Measurements from ENCODE around the gene NDE1. TPM values are rescaled to one million over a fixed set of nuclear protein-coding genes. Genes with fewer than 3 reads are reported as not detected.

NDE1 gene
- total and polyA plus RNA-seq, 2 of the 4 experiments (the other 2 are of a cell fraction) = 22.7 to 29.2 TPM

DNA sequence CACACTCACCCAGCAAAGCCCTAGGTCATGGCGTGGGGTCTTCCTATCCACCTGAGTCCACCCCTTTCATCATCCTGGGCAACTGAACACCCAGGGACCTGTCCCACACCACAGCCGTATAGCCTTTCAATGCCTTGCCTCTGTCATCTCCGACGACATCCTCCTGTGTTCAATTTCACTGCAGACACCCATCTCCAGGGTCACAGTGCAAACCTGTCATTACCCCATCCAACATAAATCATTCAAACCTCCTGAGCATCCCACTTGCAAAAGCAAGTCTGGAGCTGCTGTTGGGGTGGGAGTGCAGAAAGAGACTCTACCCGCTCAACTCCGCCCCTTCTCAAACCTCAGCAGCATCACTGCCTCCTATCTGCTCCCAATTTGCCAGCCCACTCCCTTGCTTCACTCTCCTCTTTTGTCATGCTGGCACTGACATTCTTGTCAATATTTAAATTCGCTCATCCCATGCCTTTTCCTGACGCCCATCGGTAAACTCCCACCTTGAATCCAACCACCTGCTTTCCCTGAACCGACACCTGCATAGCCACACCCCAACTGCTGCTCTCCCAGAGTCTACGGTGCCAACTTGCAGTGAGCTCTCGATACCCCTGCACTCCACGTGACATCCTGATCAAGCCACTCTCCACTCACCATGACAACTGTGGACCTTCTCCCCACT, 44.1 kb upstream of the NDE1 start:
- ATAC-seq (ENCODE audit: low read depth) = no peak

More for the DNA sequence above, 44.1 kb upstream of the NDE1 start:
- H3K9me3 ChIP-seq (ENCODE audit: control insufficient read depth, insufficient read depth, low read length) = no peaks in the 10 kb centered on the region
- in situ Hi-C loops (cut with MboI; ENCODE audit: low sequenced_read_pairs) (no loop called here), dilution Hi-C loops (cut with HindIII; ENCODE audit: low sequenced_read_pairs, unreplicated experiment) (no loop called here), intact Hi-C loops (cut with micrococcal nuclease) (no loop called here)
- no peak overlapping the region for H3K4me3 ChIP-seq (ENCODE audit: insufficient read depth, low read depth, low read length)
- no peak overlapping the region for H2BK5ac ChIP-seq (ENCODE audit: low read depth, low read length, poor library complexity, severe bottlenecking)
- no peak overlapping the region for H3K4me2 ChIP-seq (ENCODE audit: low read depth, low read length)
- H3K23ac ChIP-seq (ENCODE audit: low read depth, low read length) = no peak overlapping the region
- H3K4ac ChIP-seq (ENCODE audit: low read depth, low read length) = no peak overlapping the region
- H3K27ac ChIP-seq (ENCODE audit: insufficient read depth, low read length) = no peak overlapping the region
- H2BK20ac ChIP-seq (ENCODE audit: low read depth, low read length) = no peak overlapping the region
- H2AFZ ChIP-seq (replicated peaks; ENCODE audit: low read length, poor library complexity) = no peak overlapping the region
- no peak overlapping the region for H4K5ac ChIP-seq (ENCODE audit: low read depth, low read length)
- DNase-seq = no peak
- H3K27me3 ChIP-seq (ENCODE audit: control insufficient read depth, insufficient read depth, low read length) = no peaks in the 10 kb centered on the region
- H2AK9ac ChIP-seq (replicated peaks; ENCODE audit: low read depth, low read length, poor library complexity) = no peak overlapping the region
- no peak overlapping the region for H2AK5ac ChIP-seq (ENCODE audit: low read depth, low read length)
- H3K9ac ChIP-seq (ENCODE audit: low read depth, low read length) = no peak overlapping the region
- peaks cover 4% of the 10 kb centered on the region; the same call in 1 of the 2 replicates for H4K20me1 ChIP-seq (ENCODE audit: insufficient read depth, low read length)
- 80% methylated on average over 2 of the region's 13 CpGs; no CpG with 5 or more reads in 1 of the 2 experiments for WGBS, 2 experiments (ENCODE audit: extremely low coverage in 2 of 2, insufficient read length in 1 of 2)
- H3K9me1 ChIP-seq (ENCODE audit: insufficient read depth, low read length) = peaks cover 21% of the 10 kb centered on the region
- no peak overlapping the region for H4K91ac ChIP-seq (ENCODE audit: insufficient read depth, low read depth, low read length)
- no TSS peak for BruUV-seq (replicated peaks)
- no peak overlapping the region for H2BK15ac ChIP-seq (ENCODE audit: low read depth, low read length)
- H2BK120ac ChIP-seq (ENCODE audit: low read depth, low read length) = no peak overlapping the region
- ChIA-PET POLR2A (ENCODE audit: unreplicated experiment) (no interaction called here), CTCF (no interaction called here)
- no peak overlapping the region for H3K14ac ChIP-seq (replicated peaks; ENCODE audit: low read depth, low read length)
- H4K8ac ChIP-seq (ENCODE audit: low read depth in 2 of 2, low read length in 2 of 2) = no peak overlapping the region
- no peak overlapping the region for H3K18ac ChIP-seq (ENCODE audit: low read depth, low read length)
- TF ChIP-seq RCOR1 (IDR thresholded peaks at IDR 0.05; ENCODE audit: insufficient replicate concordance, low read length) (no peak), MXI1 (IDR thresholded peaks at IDR 0.05; ENCODE audit: borderline replicate concordance, low read depth, low read length) (no peak), FOS (IDR thresholded peaks at IDR 0.05; ENCODE audit: low read depth, low read length) (no peak), MAZ (IDR thresholded peaks at IDR 0.05; ENCODE audit: borderline replicate concordance, low read depth, low read length) (no peak), POLR2A (IDR thresholded peaks at IDR 0.05; ENCODE audit: low read depth, low read length) (no peak), NFE2L2 (IDR thresholded peaks at IDR 0.05; ENCODE audit: low read depth, low read length) (no peak), CEBPB (IDR thresholded peaks at IDR 0.05; ENCODE audit: low read depth, low read length) (no peak)
- TF ChIP-seq, protein P1, sequence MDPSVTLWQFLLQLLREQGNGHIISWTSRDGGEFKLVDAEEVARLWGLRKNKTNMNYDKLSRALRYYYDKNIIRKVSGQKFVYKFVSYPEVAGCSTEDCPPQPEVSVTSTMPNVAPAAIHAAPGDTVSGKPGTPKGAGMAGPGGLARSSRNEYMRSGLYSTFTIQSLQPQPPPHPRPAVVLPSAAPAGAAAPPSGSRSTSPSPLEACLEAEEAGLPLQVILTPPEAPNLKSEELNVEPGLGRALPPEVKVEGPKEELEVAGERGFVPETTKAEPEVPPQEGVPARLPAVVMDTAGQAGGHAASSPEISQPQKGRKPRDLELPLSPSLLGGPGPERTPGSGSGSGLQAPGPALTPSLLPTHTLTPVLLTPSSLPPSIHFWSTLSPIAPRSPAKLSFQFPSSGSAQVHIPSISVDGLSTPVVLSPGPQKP (IDR thresholded peaks at IDR 0.05; ENCODE audit: borderline replicate concordance, low read depth, low read length) = no peak
- H3K36me3 ChIP-seq (ENCODE audit: control insufficient read depth, insufficient read depth, low read length) = peaks cover 60% of the 10 kb centered on the region
- H3K56ac ChIP-seq (ENCODE audit: extremely low read depth, insufficient read depth, low read length) = no peak overlapping the region
- peaks cover 0 to 23% of the 10 kb centered on the region in 2 experiments; a peak in 2 of 4 replicates for H3K79me1 ChIP-seq (ENCODE audit: low read depth in 1 of 2, low read length in 2 of 2)
- peaks cover 10% of the 10 kb centered on the region for H3K4me1 ChIP-seq (ENCODE audit: control insufficient read depth, insufficient read depth, low read length)

Data from IMR-90 (cell line).